Stimulated activated CD8-positive, alpha-beta memory T cell treated with anti-CD3 and anti-CD28 coated beads, Interleukin-4, amount 100 ng/mL, for 24 hours (primary cell): ENCODE data around the gene VWA5B1.

Experiments
- DNase-seq: peaks from one replicate; pipeline ENCODE4 v3.0.0-alpha.2; 2020; ENCODE audit warnings: low read depth

The VWA5B1 gene

GRCh38 chr1:20348326-20348915 is 57.7 kb downstream of the VWA5B1 start:
- no peak for DNase-seq

- no peak for DNase-seq
Observed at GRCh38 chr1:20349561-20349960, 58.9 kb downstream of the VWA5B1 start.

GRCh38 chr1:20349971-20350370 is 59.3 kb downstream of the VWA5B1 start:
- no peak for DNase-seq

GRCh38 chr1:20350421-20350820 is 59.7 kb downstream of the VWA5B1 start:
- DNase-seq, result no peak

GRCh38 chr1:20351911-20352701 is 61.4 kb downstream of the VWA5B1 start:
- no peak for DNase-seq

- no peak for DNase-seq
Observed at GRCh38 chr1:20353836-20354235, 63.2 kb downstream of the VWA5B1 start.

GRCh38 chr1:20354610-20355009 is 63.9 kb downstream of the VWA5B1 start:
- no peak for DNase-seq

GRCh38 chr1:20355101-20355827 is 64.6 kb downstream of the VWA5B1 start:
- DNase-seq, result no peak

- no peak for DNase-seq
Observed at GRCh38 chr1:20355828-20356735, 65.4 kb downstream of the VWA5B1 start.

GRCh38 chr1:20356850-20357459 is 66.3 kb downstream of the VWA5B1 start:
- DNase-seq, result no peak

GRCh38 chr1:20357796-20358195 is 67.1 kb downstream of the VWA5B1 start:
- no peak for DNase-seq

GRCh38 chr1:20358761-20359263 is 68.1 kb downstream of the VWA5B1 start:
- DNase-seq, result no peak

- DNase-seq, result peak; percentile 20
Observed at GRCh38 chr1:20359451-20360330, 69.0 kb downstream of the VWA5B1 start.

- DNase-seq, result no peak
Observed at GRCh38 chr1:20361401-20361800, 70.7 kb downstream of the VWA5B1 start.

GRCh38 chr1:20361805-20362381 is 71.2 kb downstream of the VWA5B1 start:
- DNase-seq, result no peak

GRCh38 chr1:20362856-20363255 is 72.2 kb downstream of the VWA5B1 start:
- no peak for DNase-seq

GRCh38 chr1:20365421-20366055 is 74.9 kb downstream of the VWA5B1 start:
- no peak for DNase-seq

- no peak for DNase-seq
Observed at GRCh38 chr1:20366056-20366462, 75.4 kb downstream of the VWA5B1 start.

- DNase-seq, result no peak
Observed at GRCh38 chr1:20366463-20367115, 75.9 kb downstream of the VWA5B1 start.
